ENCODE data around the gene FTO. TPM values are rescaled to one million over a fixed set of nuclear protein-coding genes. Genes with fewer than 3 reads are reported as not detected.
"Not testable (repeated sequence)": the region's sequence is repeated elsewhere in the genome, so short reads cannot be mapped to it uniquely, and the experiment has no call there.

Gene FTO
- total RNA-seq, 1 donor from 2014 or later = 196 TPM

- DNase-seq (ENCODE audit: low read depth) = no peak
Observed at GRCh38 chr16:53863861-53864260, 159.9 kb downstream of the FTO start.

- peak; percentile 90 for DNase-seq (ENCODE audit: low read depth)
Observed at GRCh38 chr16:53864819-53865493, 161.0 kb downstream of the FTO start.

- DNase-seq (ENCODE audit: low read depth) = peak; percentile 96
Observed at GRCh38 chr16:53865494-53865863, 161.5 kb downstream of the FTO start.

GRCh38 chr16:53866520-53866919, 162.6 kb downstream of the FTO start:
- DNase-seq (ENCODE audit: low read depth) = no peak

- no peak for DNase-seq (ENCODE audit: low read depth)
Observed at GRCh38 chr16:53870831-53871230, 166.9 kb downstream of the FTO start.

- peak; percentile 80 for DNase-seq (ENCODE audit: low read depth)
Observed at GRCh38 chr16:53872248-53873221, 168.6 kb downstream of the FTO start.

- no peak for DNase-seq (ENCODE audit: low read depth)
Observed at GRCh38 chr16:53876811-53877210, 172.9 kb downstream of the FTO start.

GRCh38 chr16:53878216-53878615, 174.3 kb downstream of the FTO start:
- no peak for DNase-seq (ENCODE audit: low read depth)

GRCh38 chr16:53881371-53881770, 177.4 kb downstream of the FTO start:
- DNase-seq (ENCODE audit: low read depth) = peak; percentile 66

GRCh38 chr16:53882310-53882709, 178.4 kb downstream of the FTO start:
- no peak for DNase-seq (ENCODE audit: low read depth)

GRCh38 chr16:53884748-53885147, 180.8 kb downstream of the FTO start:
- DNase-seq (ENCODE audit: low read depth) = no peak

- DNase-seq (ENCODE audit: low read depth) = no peak
Observed at GRCh38 chr16:53886482-53887378, 182.8 kb downstream of the FTO start.

GRCh38 chr16:53888222-53888621, 184.3 kb downstream of the FTO start:
- no peak for DNase-seq (ENCODE audit: low read depth)

GRCh38 chr16:53890877-53891276, 186.9 kb downstream of the FTO start:
- not testable (repeated sequence) for DNase-seq (ENCODE audit: low read depth)

GRCh38 chr16:53891409-53892139, 187.6 kb downstream of the FTO start:
- DNase-seq (ENCODE audit: low read depth) = no peak

GRCh38 chr16:53892155-53892554, 188.2 kb downstream of the FTO start:
- DNase-seq (ENCODE audit: low read depth) = peak; percentile 56

- DNase-seq (ENCODE audit: low read depth) = peak; percentile 87
Observed at GRCh38 chr16:53893731-53894435, 189.9 kb downstream of the FTO start.

- no peak for DNase-seq (ENCODE audit: low read depth)
Observed at GRCh38 chr16:53894686-53895085, 190.7 kb downstream of the FTO start.

- DNase-seq (ENCODE audit: low read depth) = no peak
Observed at GRCh38 chr16:53895433-53895832, 191.5 kb downstream of the FTO start.

- no peak for DNase-seq (ENCODE audit: low read depth)
Observed at GRCh38 chr16:53895851-53896250, 191.9 kb downstream of the FTO start.

- DNase-seq (ENCODE audit: low read depth) = no peak
Observed at GRCh38 chr16:53896722-53897121, 192.8 kb downstream of the FTO start.
